Endothelial cell (in vitro differentiated cells): ENCODE results near the gene NSDHL. TPM values are rescaled to one million over a fixed set of nuclear protein-coding genes. Genes with fewer than 3 reads are reported as not detected.

Experiments used
- DNase-seq: peaks from one replicate; pipeline ENCODE4 v3.0.0; 2021; ENCODE audit warnings: low spot score
- H3K27ac Mint-ChIP-seq: one replicate; pipeline ENCODE4 v1.8.0; 2021; ENCODE audit warnings: mixed read lengths, inconsistent platforms; ENCODE audit not compliant: unreplicated experiment
- H3K27me3 Mint-ChIP-seq: one replicate; pipeline ENCODE4 v1.8.0; 2021; ENCODE audit warnings: mild to moderate bottlenecking, moderate library complexity, mixed read lengths, inconsistent platforms; ENCODE audit not compliant: unreplicated experiment
- H3K36me3 Mint-ChIP-seq: one replicate; pipeline ENCODE4 v1.8.0; 2021; ENCODE audit warnings: mild to moderate bottlenecking, low read depth, mixed read lengths, inconsistent platforms; ENCODE audit not compliant: unreplicated experiment
- H3K4me1 Mint-ChIP-seq: one replicate; pipeline ENCODE4 v1.8.0; 2021; ENCODE audit warnings: mild to moderate bottlenecking, mixed read lengths, inconsistent platforms; ENCODE audit not compliant: unreplicated experiment
- H3K4me3 Mint-ChIP-seq: one replicate; pipeline ENCODE4 v1.8.0; 2021; ENCODE audit warnings: mild to moderate bottlenecking, mixed read lengths, inconsistent platforms; ENCODE audit not compliant: unreplicated experiment
- H3K9me3 Mint-ChIP-seq: one replicate; pipeline ENCODE4 v1.8.0; 2021; ENCODE audit warnings: mixed read lengths, inconsistent platforms; ENCODE audit not compliant: unreplicated experiment
- CTCF ChIP-seq: fragments of 200-600 bp; sonication (generic); IDR thresholded peaks from one replicate; pipeline ENCODE4 v1.5.0; 2021; ENCODE audit warnings: antibody characterized with exemption; ENCODE audit not compliant: unreplicated experiment
- total RNA-seq: library from RNA; stranded (reverse); fragmentation: NEBNext Ultra II Directional; extraction: Animal tissue kit (Norgen Biotek cat#: 25700); gene quantifications from one replicate; pipeline ENCODE4 v1.2.1, GENCODE V29; 2021; ENCODE audit not compliant: unreplicated experiment

NSDHL gene
- total RNA-seq, 1 donor from 2014 or later: 26.5 TPM

- peaks cover 9% of the 10 kb centered on the region for H3K27me3 Mint-ChIP-seq
- no peak for DNase-seq
- peaks cover 9% of the 10 kb centered on the region for H3K36me3 Mint-ChIP-seq
- no peak overlapping the region for H3K4me3 Mint-ChIP-seq
- no peak for TF ChIP-seq CTCF
- H3K9me3 Mint-ChIP-seq: no peaks in the 10 kb centered on the region
- H3K4me1 Mint-ChIP-seq: no peaks in the 10 kb centered on the region
- H3K27ac Mint-ChIP-seq: no peak overlapping the region
These were observed 61.6 kb downstream of the NSDHL start for GRCh38 chrX:152892499-152892898.

GRCh38 chrX:152892999-152893891 lies 62.4 kb downstream of the NSDHL start:
- Mint-ChIP-seq H3K4me3 (no peak overlapping the region), H3K36me3 (peaks cover 9% of the 10 kb centered on the region), H3K9me3 (no peaks in the 10 kb centered on the region), H3K4me1 (no peaks in the 10 kb centered on the region), H3K27ac (no peak overlapping the region), H3K27me3 (peaks cover 9% of the 10 kb centered on the region)
- no peak for TF ChIP-seq CTCF
- DNase-seq: no peak

- Mint-ChIP-seq H3K27ac (no peak overlapping the region), H3K36me3 (peaks cover 9% of the 10 kb centered on the region), H3K9me3 (no peaks in the 10 kb centered on the region), H3K4me3 (no peak overlapping the region), H3K4me1 (no peaks in the 10 kb centered on the region), H3K27me3 (peaks cover 9% of the 10 kb centered on the region)
- DNase-seq: no peak
- TF ChIP-seq CTCF: no peak
These were observed 63.2 kb downstream of the NSDHL start for GRCh38 chrX:152893980-152894610.

GRCh38 chrX:152895121-152895520 lies 64.3 kb downstream of the NSDHL start:
- H3K36me3 Mint-ChIP-seq: peaks cover 9% of the 10 kb centered on the region
- no peak for DNase-seq
- H3K27me3 Mint-ChIP-seq: peaks cover 11% of the 10 kb centered on the region
- H3K27ac Mint-ChIP-seq: peak overlapping the region; percentile 25
- H3K4me3 Mint-ChIP-seq: no peak overlapping the region
- no peaks in the 10 kb centered on the region for H3K9me3 Mint-ChIP-seq
- no peaks in the 10 kb centered on the region for H3K4me1 Mint-ChIP-seq
- TF ChIP-seq CTCF: no peak
